Erythroblast (primary cell): ENCODE results near the gene EVA1C.

ENCODE experiments used
- GATA1 ChIP-seq: IDR thresholded peaks from 2 replicates; pipeline ENCODE4 v1.6.1; 2011; ENCODE audit warnings: low read depth, mild to moderate bottlenecking, control low read depth, low read length, moderate library complexity
- POLR2A ChIP-seq: IDR thresholded peaks from 2 replicates; pipeline ENCODE4 v1.6.1; 2011; ENCODE audit warnings: mild to moderate bottlenecking, low read length

- TF ChIP-seq POLR2A (no peak), GATA1 (no peak)
These were observed 26.2 kb upstream of the EVA1C start for GRCh38 chr21:32386195-32386870.
